ENCODE measurements around the gene PAX8. TPM values are rescaled to one million over a fixed set of nuclear protein-coding genes. Genes with fewer than 3 reads are reported as not detected.

The PAX8 gene
- total and polyA plus RNA-seq, 10 of the 15 experiments (the other 5 are each of a cell fraction or from before 2014, with no cell fraction given): 0.16 to 2.5 (median 0.97) TPM

DNA sequence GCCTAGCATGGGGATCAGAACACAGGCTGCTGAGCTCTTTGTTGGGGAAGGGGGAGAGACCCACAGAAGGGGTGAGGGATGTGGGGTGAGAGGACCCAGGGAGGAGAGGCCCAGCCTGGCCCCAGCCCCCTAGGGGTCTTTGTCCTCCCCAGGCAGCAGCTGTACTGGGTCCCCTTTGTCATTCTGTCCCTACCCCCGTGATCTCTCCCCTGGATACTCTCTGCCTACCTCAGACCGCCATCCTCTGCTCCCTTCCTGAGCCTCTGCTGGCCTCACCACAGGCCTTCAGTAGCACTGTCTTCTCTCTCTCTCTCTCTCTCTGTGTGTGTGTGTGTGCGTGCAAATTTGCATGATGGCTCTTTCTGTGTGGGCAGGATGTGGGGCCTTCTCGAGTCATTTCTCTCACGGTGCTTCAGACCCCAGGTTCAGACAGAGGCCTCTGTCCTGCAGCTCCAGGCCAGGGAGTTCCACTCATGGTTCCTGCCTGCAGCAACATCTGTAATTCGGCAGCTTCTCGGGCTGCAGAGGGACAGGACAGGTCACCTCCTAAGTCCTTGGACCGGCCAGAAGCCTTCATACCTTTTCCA lies 103.6 kb downstream of the PAX8 start (continued):
- peak; percentile 23 for TF ChIP-seq CUX1 (IDR thresholded peaks at IDR 0.05; ENCODE audit: insufficient replicate concordance, low read depth, low read length)
- TF ChIP-seq RB1 (IDR thresholded peaks at IDR 0.05; ENCODE audit: borderline replicate concordance): peak; percentile 79
- peak; percentile 75; the same call in 1 of the 2 replicates for TF ChIP-seq MEF2A (IDR thresholded peaks at IDR 0.05; ENCODE audit: insufficient read depth, low read depth, low read length)
- TF ChIP-seq SRF (IDR thresholded peaks at IDR 0.05; ENCODE audit: low read depth in 2 of 2, low read length in 2 of 2): peak in 1 of 2 experiments; percentile 62; a peak in 1 of 4 replicates
- peak; percentile 87 for TF ChIP-seq MXI1 (IDR thresholded peaks at IDR 0.05; ENCODE audit: low read depth, low read length)
- TF ChIP-seq MYC (IDR thresholded peaks at IDR 0.05; ENCODE audit: insufficient read depth, insufficient read length, insufficient replicate concordance, low read length, severe bottlenecking): no peak
- no peak for TF ChIP-seq SUPT20H (IDR thresholded peaks at IDR 0.05; ENCODE audit: borderline replicate concordance, control insufficient read depth, low read depth, low read length)
- no peak for TF ChIP-seq ESRRA (IDR thresholded peaks at IDR 0.05; ENCODE audit: low read length)
- no peak; the same call in 1 of the 2 replicates for TF ChIP-seq BACH1 (IDR thresholded peaks at IDR 0.05; ENCODE audit: borderline replicate concordance)
- TF ChIP-seq CREB1 (IDR thresholded peaks at IDR 0.05; ENCODE audit: low read depth): peak; percentile 84
- no peak for TF ChIP-seq NRF1 (conservative IDR thresholded peaks at IDR 0.05; ENCODE audit: low read depth, low read length)
- TF ChIP-seq HDAC6 (IDR thresholded peaks at IDR 0.05; ENCODE audit: unreplicated experiment): no peak
- no peak for TF ChIP-seq ZZZ3 (IDR thresholded peaks at IDR 0.05; ENCODE audit: control insufficient read depth, insufficient read length, low read depth)
- no peak for TF ChIP-seq ZBTB11 (CRISPR knock-in tag; IDR thresholded peaks at IDR 0.05)
- TF ChIP-seq NFYA (IDR thresholded peaks at IDR 0.05; ENCODE audit: borderline replicate concordance, low read depth, low read length): no peak
- no peak; the same call in 1 of the 2 replicates for TF ChIP-seq ZBTB33 (IDR thresholded peaks at IDR 0.05)
- TF ChIP-seq TARDBP (IDR thresholded peaks at IDR 0.05; ENCODE audit: borderline replicate concordance): no peak; the same call in 1 of the 2 replicates

All from GM12878 (cell line).